Right kidney (tissue), 1 donor: ENCODE data around the gene IKZF1.

Source experiments
- DNase-seq: peaks from one replicate; pipeline ENCODE4 v3.0.0-alpha.2; 2016

Gene IKZF1

GRCh38 chr7:50283731-50284130 lies 20.8 kb upstream of the IKZF1 start:
- no peak for DNase-seq

DNA sequence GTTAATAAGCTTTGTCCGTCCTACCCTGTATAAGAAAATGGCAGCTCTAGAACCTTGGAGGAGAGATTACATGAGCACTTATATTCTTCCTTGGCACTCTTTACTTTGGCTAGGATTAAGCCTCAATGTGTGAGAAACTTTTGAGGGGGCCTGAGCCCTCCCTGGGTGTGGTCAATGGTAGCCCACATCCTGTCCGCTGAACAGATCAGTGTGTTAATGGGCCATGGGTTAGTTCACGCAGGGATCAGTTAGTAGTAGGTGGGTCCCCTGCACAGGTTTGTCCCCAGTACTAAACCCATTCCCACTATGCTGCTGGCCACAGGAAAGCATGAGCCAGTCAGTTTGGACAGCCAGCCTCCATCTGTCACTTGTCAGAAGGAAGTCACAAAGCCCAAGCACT lies 20.2 kb upstream of the IKZF1 start:
- no peak for DNase-seq

DNA sequence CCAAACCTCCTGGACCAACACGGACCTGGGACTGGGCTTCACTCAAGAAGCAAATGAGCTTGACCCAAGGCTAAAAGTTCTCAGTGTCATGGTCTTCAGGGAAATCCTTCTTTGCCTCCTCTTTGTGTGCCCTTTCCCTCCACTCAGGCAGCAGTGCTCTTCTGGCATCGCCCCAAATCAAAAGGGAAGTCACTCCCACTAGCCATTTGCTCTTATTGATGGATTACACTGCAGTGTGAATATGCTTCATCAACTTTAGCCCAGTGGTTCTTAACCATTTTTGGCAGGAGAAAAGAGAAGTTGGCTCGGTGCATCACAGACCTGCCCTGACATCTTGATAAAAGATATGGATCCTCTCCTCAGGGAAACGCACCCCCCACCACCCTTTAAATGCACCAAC lies 19.2 kb upstream of the IKZF1 start:
- DNase-seq: no peak

DNA sequence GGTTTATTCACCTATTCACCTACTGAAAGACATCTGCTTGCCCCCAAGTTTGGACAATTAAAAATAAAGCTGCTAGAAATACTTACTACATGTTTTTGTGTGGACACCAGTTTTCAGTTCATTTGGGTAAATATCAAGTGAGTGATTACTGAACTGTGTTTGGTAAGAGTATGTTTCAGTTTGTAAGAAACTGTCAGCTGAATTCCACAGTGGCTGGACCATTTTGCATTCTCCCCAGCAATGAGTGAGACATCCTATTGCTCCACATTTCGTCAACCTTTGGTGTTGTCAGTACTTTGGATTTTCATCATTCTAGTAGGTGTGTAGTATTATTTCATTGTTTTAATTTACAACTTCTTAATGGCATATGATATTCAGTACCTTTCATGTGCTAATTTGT lies 17.4 kb upstream of the IKZF1 start:
- DNase-seq: no peak

DNA sequence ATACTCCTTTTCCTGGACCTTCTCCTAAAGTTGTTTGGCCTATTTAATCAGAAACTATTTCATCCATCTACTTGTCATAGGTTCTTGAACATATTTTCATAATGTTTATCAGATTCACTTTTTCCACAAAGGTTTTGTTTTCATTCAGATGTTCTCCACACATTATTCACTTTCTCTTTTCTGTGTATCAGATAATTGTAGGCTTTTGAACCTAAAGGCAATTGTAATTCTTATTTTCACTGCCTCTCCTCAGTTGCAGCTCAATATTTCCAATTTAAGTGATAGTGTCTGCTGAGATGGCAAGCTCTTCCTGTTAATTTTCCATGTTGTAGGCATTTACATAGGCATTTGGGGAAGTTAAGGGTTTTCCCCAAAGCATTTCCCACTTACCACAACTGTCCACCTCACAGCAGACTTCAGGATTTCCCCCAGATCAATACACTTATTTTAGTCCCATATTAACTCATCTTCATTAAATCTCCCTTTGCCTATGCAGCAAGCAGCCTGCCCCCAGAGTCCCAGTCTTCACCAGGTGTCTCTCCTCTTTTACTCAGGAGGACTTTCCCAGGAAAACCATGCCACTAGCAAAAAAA lies 12.3 kb upstream of the IKZF1 start:
- DNase-seq: no peak

- DNase-seq: no peak
Observed at GRCh38 chr7:50292763-50293162, 11.8 kb upstream of the IKZF1 start.

- DNase-seq: no peak
Observed at GRCh38 chr7:50293509-50294179, 10.9 kb upstream of the IKZF1 start.

DNA sequence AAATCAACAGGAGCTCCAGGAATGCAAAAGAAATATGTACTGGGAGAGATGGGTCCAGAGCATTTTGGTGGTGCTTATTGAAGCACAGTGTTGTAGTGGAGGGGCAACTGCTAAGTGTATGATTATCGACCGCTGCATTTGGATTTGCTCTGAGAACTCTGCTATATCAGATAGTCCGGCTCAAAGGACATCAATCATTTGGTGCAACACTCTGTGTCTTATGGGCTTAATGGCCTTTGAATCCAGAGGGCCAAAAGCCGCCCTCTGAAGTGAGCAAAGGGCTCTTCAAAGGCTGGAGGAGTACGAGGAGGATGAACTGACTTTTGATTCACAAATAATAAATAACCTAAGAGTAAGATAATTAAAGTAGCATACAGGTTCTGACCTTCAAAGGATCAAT lies 9.4 kb upstream of the IKZF1 start:
- no peak for DNase-seq

GRCh38 chr7:50296799-50297198 lies 7.7 kb upstream of the IKZF1 start:
- no peak for DNase-seq

DNA sequence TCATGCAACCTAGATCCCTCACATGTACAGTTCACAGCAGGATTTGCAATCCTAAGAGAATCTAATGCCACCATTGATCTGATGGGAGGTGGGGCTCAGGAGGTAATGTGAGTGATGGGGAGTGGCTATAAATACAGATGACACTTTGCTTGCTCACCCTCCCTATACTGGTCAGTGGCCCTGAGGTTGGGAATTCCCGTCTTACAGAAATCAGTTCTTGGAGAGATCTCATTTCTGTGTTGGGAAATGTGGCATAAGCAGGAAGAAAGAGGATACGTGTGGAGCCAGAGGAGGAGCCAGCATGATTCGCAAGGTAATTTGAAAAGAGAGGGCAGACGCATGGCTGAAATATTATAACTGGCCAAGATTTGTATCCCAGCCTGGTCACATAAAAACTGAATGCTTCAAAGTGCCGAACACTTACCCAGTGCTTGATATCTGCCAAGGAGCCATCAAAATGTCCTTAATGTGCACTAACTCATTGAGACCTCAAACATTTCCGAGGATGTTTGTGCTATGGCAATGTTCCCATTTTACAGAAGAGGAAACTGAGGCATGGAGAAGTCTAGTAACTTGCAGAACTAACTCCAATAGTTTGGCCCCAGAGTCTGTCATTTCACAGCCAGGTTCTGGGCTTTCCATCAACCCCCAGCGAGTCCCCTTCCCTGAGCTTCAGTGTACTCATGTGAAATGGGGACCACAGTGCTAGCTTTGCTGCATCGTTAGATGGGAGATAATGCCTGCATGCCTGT lies 5.5 kb upstream of the IKZF1 start:
- no peak for DNase-seq

GRCh38 chr7:50300336-50300735 lies 4.2 kb upstream of the IKZF1 start:
- DNase-seq: no peak

DNA sequence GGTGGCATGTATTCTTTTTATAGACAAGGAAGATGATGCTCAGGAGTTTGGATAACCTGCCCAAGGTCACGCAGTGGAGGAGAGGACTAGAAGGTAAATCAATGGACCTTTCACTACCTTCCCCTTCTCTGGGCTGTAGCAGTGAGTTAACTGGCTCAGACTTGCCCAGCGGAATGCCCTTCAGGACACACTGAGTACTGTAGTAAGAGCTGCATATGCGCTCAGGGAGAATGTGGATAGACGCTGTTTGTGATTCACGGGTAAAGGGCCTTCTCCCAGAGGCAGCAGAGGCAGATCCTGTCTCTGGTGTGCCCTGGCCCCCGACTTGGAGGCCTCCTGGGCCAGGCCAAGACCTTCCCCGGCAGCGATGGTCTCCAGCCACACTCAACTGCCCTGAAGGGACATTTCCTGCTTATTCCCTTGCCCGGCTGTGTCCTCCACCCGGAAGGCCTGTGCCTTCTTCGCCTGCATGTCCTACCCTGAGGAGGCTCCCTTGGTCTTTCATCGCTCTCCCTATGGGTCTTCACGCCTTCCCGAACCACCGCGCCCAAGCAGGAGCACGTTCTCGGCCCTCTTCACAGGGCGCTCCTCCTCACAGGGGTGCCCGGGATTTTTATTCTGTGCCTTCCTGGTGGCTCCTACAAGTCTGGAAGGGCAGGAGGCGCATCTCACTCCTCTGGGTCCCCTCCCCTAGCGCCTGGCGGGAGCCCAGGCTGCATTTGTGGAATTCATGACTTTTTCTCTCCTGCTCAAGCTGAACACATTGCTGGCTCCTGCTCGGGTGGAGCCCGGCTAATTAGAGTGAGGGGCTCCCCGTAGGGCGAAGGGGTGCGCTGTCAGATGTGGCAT lies 1.8 kb upstream of the IKZF1 start:
- DNase-seq: no peak

DNA sequence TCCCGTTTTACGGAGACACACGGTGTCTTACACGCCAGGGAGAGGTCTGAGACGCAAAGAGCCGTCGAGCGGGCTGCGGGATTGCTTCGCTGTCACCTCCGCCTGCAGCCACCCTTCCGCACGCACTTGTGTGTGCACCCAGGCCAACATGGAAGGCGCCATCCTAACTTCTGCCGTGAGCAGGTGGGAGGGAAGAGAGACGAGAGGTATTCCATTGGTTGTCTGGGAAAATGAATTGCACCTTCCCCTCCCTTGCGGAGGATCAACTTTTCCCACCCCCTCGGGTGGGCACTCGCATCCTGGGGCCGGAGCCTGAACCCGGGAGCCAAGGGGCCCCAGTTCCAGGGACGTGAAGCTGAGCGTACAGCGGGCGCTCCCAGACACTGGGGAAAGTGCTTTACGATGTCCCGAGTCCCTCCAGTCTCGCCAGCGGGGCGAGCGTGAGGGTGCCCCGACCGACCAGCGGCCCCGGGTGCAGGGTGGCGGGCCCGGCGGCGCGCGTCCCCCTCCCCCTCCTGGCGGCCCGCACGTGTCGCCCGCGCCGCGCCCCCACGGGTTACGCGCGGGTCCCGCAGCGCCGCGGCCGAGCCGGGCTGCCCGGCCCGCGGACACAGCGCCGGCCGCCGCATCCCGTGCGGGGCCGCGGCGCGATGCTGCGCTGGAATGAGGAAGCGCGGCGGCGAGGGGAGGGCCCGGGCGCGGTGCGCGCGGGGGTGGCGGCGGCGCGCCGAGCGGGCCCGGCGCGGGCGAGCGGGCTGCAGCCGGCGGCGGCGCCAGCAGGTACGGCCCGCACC lies 984 bp upstream of the IKZF1 start:
- peak; percentile 41 for DNase-seq

GRCh38 chr7:50304911-50305582 lies 531 bp downstream of the IKZF1 start:
- DNase-seq: peak; percentile 14

- DNase-seq: no peak
Observed at GRCh38 chr7:50305583-50306493, 1.3 kb downstream of the IKZF1 start.

DNA sequence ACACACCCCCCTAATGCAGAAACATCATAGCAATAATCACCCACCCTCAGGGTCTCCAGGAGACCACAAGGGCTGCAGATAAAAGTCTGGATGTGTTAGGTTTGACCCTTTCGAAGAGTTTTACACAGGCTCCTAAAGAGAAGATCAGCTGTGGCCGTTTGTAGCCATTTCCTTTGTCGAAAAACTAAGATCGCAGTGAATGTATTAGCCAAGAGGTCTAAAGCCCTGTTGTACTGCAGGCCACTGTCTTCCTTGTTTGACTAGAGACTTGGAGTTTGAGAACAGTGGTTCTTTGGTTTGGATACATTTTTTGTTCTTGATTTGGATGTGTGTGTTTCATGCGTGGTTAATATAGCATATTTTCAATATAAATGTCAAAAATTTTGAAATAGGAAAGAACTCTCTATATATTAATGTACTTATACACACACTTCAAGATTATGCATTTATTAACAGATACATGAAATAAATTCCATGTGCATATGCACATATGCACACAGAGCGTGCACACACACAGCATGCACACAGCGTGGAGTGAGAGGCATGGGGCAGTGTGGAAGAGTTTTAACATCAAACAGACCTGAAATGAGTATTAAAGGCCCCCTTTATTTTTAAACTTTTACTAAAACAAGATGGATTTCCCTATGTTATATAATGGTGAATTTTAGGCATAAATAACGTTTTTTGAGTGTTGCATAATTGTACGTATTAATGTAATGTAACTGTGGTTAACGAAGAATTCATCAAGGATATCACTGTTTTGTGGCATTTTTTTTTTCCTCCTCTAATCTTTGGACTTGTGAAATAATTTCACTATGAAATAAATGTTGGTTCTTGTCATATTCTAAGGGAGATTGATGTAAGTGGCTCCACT lies 2.2 kb downstream of the IKZF1 start:
- no peak for DNase-seq

DNA sequence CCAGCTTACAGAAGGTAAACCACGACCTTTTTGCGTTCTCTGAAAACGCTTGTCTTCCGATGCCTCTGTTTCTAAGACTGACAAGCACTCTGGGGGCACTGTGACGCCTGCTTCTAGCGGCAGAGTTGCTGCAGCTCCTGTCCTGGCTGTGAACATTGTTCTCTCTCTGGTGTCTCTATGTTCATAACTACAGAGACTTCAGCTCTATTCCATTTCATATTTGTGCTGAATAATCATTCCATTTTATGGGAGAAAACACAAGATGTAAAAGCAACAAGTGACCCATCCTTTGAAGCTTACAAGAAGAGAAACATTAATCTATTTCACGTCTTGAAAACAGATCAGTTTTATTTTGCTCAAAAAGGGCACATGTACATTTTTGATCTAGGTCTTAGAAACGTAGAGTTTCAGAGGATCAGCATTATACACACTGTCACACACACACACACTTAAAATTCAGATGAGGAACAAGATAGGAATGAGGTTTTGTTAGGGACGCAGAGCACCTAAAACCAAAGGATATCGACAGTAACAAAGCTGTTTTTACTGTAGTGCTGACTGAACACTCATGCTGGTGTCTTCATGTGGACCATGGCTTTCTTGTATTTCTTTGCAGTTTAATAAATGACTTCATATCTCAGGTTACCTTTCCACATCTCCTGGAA lies 3.0 kb downstream of the IKZF1 start:
- DNase-seq: no peak

GRCh38 chr7:50308203-50308531 lies 3.7 kb downstream of the IKZF1 start:
- no peak for DNase-seq
